ELF-1 (cell line): ENCODE measurements around the gene NECTIN3.

ENCODE experiments used
- DNase-seq: peaks from one replicate; pipeline ENCODE4 v3.0.0-alpha.2; 2016; ENCODE audit warnings: low read depth, low spot score

NECTIN3 gene

GRCh38 chr3:111200027-111200426 is 128.4 kb downstream of the NECTIN3 start:
- no peak for DNase-seq

GRCh38 chr3:111210003-111210711 is 138.5 kb downstream of the NECTIN3 start:
- DNase-seq: no peak

GRCh38 chr3:111210866-111211564 is 139.4 kb downstream of the NECTIN3 start:
- DNase-seq: no peak

- no peak for DNase-seq
These were observed 140.9 kb downstream of the NECTIN3 start for GRCh38 chr3:111212511-111212910.

- DNase-seq: no peak
These were observed 143.9 kb downstream of the NECTIN3 start for GRCh38 chr3:111215481-111215880.

GRCh38 chr3:111218615-111219014 is 147.0 kb downstream of the NECTIN3 start:
- DNase-seq: no peak

- DNase-seq: no peak
These were observed 155.6 kb downstream of the NECTIN3 start for GRCh38 chr3:111227216-111227615.

GRCh38 chr3:111229301-111229700 is 157.7 kb downstream of the NECTIN3 start:
- peak; percentile 73 for DNase-seq

GRCh38 chr3:111236836-111237713 is 165.5 kb downstream of the NECTIN3 start:
- no peak for DNase-seq

- no peak for DNase-seq
These were observed 166.3 kb downstream of the NECTIN3 start for GRCh38 chr3:111237946-111238345.

- no peak for DNase-seq
These were observed 167.3 kb downstream of the NECTIN3 start for GRCh38 chr3:111238885-111239284.

- DNase-seq: no peak
These were observed 170.3 kb downstream of the NECTIN3 start for GRCh38 chr3:111241960-111242359.
